H1 (cell line): Measurements from ENCODE around the gene BASP1. TPM values are rescaled to one million over a fixed set of nuclear protein-coding genes. Genes with fewer than 3 reads are reported as not detected.

ENCODE experiments used
- CTCF ChIA-PET: fragments of 300-600 bp; sonication (Branson Sonifier 250); formaldehyde crosslinking; loops from one replicate; lab custom pipeline; 2021; ENCODE audit not compliant: partially characterized antibody; lab: Charles Lee
- POLR2A ChIA-PET: fragments of 300-600 bp; sonication (Branson Sonifier 250); formaldehyde crosslinking; loops from one replicate; lab custom pipeline; 2021; ENCODE audit warnings: inconsistent platforms; ENCODE audit not compliant: partially characterized antibody; lab: Charles Lee
- DNase-seq, 2 experiments: peaks; one replicate each; pipeline versions ENCODE4 v3.0.0 to v3.0.0-alpha.2; 2010 to 2022; ENCODE audit warnings: low spot score in 2 of 2, low read depth in 1 of 2, mixed read lengths in 1 of 2
- FAIRE-seq: peaks from 2 replicates; lab custom pipeline; 2011; peaks lifted over from hg19 to GRCh38; lab: Jason Lieb, UNC
- H2AFZ ChIP-seq: 2 replicates; pipeline ENCODE4 v1.8.1; 2012; ENCODE audit warnings: low read length, inconsistent platforms
- H2AK5ac ChIP-seq: 2 replicates; pipeline ENCODE4 v1.6.1; 2013; ENCODE audit warnings: low read depth, low read length
- H2BK120ac ChIP-seq: replicated peaks from 2 replicates; pipeline ENCODE3; 2013; ENCODE audit warnings: low read depth, low read length, inconsistent platforms
- H2BK12ac ChIP-seq: 2 replicates; pipeline ENCODE4 v1.6.1; 2013; ENCODE audit warnings: low read depth, low read length
- H2BK15ac ChIP-seq: 2 replicates; pipeline ENCODE4 v1.6.1; 2013; ENCODE audit warnings: low read length
- H2BK20ac ChIP-seq: 2 replicates; pipeline ENCODE4 v1.6.1; 2013; ENCODE audit warnings: low read length
- H2BK5ac ChIP-seq: 2 replicates; pipeline ENCODE4 v1.6.1; 2013; ENCODE audit warnings: low read depth, low read length
- H3K14ac ChIP-seq: 2 replicates; pipeline ENCODE4 v1.6.1; 2013; ENCODE audit warnings: inconsistent platforms; ENCODE audit not compliant: insufficient read length
- H3K18ac ChIP-seq: 2 replicates; pipeline ENCODE4 v1.6.1; 2013; ENCODE audit warnings: low read length; ENCODE audit errors: extremely low read depth
- H3K23ac ChIP-seq: 2 replicates; pipeline ENCODE4 v1.6.1; 2013; ENCODE audit warnings: inconsistent platforms; ENCODE audit not compliant: insufficient read length
- H3K23me2 ChIP-seq: 2 replicates; pipeline ENCODE4 v1.6.1; 2013; ENCODE audit warnings: low read depth, low read length
- H3K27ac ChIP-seq: 2 replicates; pipeline ENCODE4 v1.6.1; 2011; ENCODE audit warnings: low read depth, low read length, inconsistent platforms
- H3K27me3 ChIP-seq, 4 experiments: replicated peaks in 1 of 4; 1 replicate in 1 of 4; 2 replicates in 3 of 4; pipeline versions ENCODE4 v1.6.1 to v1.8.1; 2011 to 2013; ENCODE audit warnings: low read length in 3 of 4, mild to moderate bottlenecking in 3 of 4, inconsistent platforms in 2 of 4, mixed read lengths in 2 of 4, moderate library complexity in 1 of 4; ENCODE audit not compliant: control insufficient read depth in 3 of 4, insufficient read depth in 3 of 4; ENCODE audit errors: extremely low read depth in 1 of 4
- H3K36me3 ChIP-seq, 4 experiments: 2 replicates each; pipeline versions ENCODE4 v1.6.1 to v1.8.1; 2011 to 2013; ENCODE audit warnings: mild to moderate bottlenecking in 4 of 4, low read length in 3 of 4, moderate library complexity in 2 of 4, control low read depth in 1 of 4, inconsistent platforms in 1 of 4; ENCODE audit not compliant: insufficient read depth in 4 of 4, control insufficient read depth in 2 of 4
- H3K4ac ChIP-seq: replicated peaks from 2 replicates; pipeline ENCODE3; 2013; ENCODE audit warnings: low read length, low read depth, mixed read lengths, inconsistent platforms; ENCODE audit not compliant: insufficient read length
- H3K4me1 ChIP-seq, 4 experiments: replicated peaks in 1 of 4; 1 replicate in 1 of 4; 2 replicates in 3 of 4; pipeline versions ENCODE4 v1.6.1 to v1.8.1; 2011 to 2013; ENCODE audit warnings: low read length in 3 of 4, inconsistent platforms in 2 of 4, mixed read lengths in 1 of 4; ENCODE audit not compliant: insufficient read depth in 4 of 4, control insufficient read depth in 3 of 4
- H3K4me2 ChIP-seq, 2 experiments: 2 replicates each; pipeline versions ENCODE4 v1.6.1 to v1.8.1; 2011 to 2013; ENCODE audit warnings: low read depth in 2 of 2, low read length in 2 of 2, control low read depth in 1 of 2, inconsistent platforms in 1 of 2, mild to moderate bottlenecking in 1 of 2; ENCODE audit not compliant: insufficient read depth in 1 of 2
- H3K4me3 ChIP-seq, 4 experiments: fragments of 200-600, 300-600 bp in 1 of 4; sonication (generic), shearing (Covaris generic), sonication (Bioruptor Twin) in 1 of 4; 2 replicates each; pipeline versions ENCODE4 v1.5.1 to v1.8.1; 2011 to 2016; ENCODE audit warnings: low read length in 4 of 4, low read depth in 3 of 4, control low read depth in 2 of 4, inconsistent platforms in 2 of 4, mild to moderate bottlenecking in 2 of 4, mixed read lengths in 1 of 4, moderate library complexity in 1 of 4; ENCODE audit not compliant: insufficient read depth in 2 of 4; ENCODE audit errors: extremely low read depth in 1 of 4
- H3K56ac ChIP-seq: replicated peaks from 2 replicates; pipeline ENCODE3; 2013; ENCODE audit warnings: low read depth, mild to moderate bottlenecking, mixed read lengths, low read length, inconsistent platforms; ENCODE audit not compliant: insufficient read length
- H3K79me1 ChIP-seq: 2 replicates; pipeline ENCODE4 v1.6.1; 2013; ENCODE audit warnings: low read depth, low read length, control low read depth
- H3K79me2 ChIP-seq, 2 experiments: 2 replicates each; pipeline versions ENCODE4 v1.6.1 to v1.8.1; 2012 to 2013; ENCODE audit warnings: low read length in 2 of 2, mild to moderate bottlenecking in 2 of 2, inconsistent platforms in 1 of 2; ENCODE audit not compliant: insufficient read depth in 2 of 2, control insufficient read depth in 1 of 2
- H3K9ac ChIP-seq, 4 experiments: replicated peaks in 1 of 4; 1 replicate in 1 of 4; 2 replicates in 3 of 4; pipeline versions ENCODE4 v1.6.1 to v1.8.1; 2011 to 2013; ENCODE audit warnings: low read depth in 3 of 4, low read length in 3 of 4, control low read depth in 2 of 4, mild to moderate bottlenecking in 2 of 4, moderate library complexity in 2 of 4, inconsistent platforms in 1 of 4; ENCODE audit errors: extremely low read depth in 1 of 4
- H3K9me3 ChIP-seq, 2 experiments: 2 replicates each; pipeline versions ENCODE4 v1.6.1 to v1.8.1; 2012 to 2013; ENCODE audit warnings: mild to moderate bottlenecking in 2 of 2, moderate library complexity in 2 of 2, control low read depth in 1 of 2, inconsistent platforms in 1 of 2, low read depth in 1 of 2, low read length in 1 of 2, mixed read lengths in 1 of 2; ENCODE audit not compliant: insufficient read depth in 2 of 2
- H4K20me1 ChIP-seq, 2 experiments: replicated peaks in 1 of 2; 2 replicates each; pipeline versions ENCODE3 to v1.8.1; 2011 to 2013; ENCODE audit warnings: inconsistent platforms in 2 of 2, low read length in 2 of 2, mild to moderate bottlenecking in 1 of 2; ENCODE audit not compliant: insufficient read depth in 2 of 2, control insufficient read depth in 1 of 2
- H4K5ac ChIP-seq: 2 replicates; pipeline ENCODE4 v1.6.1; 2013; ENCODE audit warnings: low read length, low read depth, mixed read lengths, inconsistent platforms; ENCODE audit not compliant: insufficient read length
- H4K8ac ChIP-seq: 2 replicates; pipeline ENCODE4 v1.8.0; 2013; ENCODE audit warnings: mild to moderate bottlenecking, moderate library complexity, low read length, inconsistent platforms; ENCODE audit not compliant: insufficient read depth; ENCODE audit errors: extremely low read depth
- H4K91ac ChIP-seq: replicated peaks from 2 replicates; pipeline ENCODE3; 2013; ENCODE audit warnings: low read length, mixed read lengths, inconsistent platforms; ENCODE audit not compliant: insufficient read length
- ASH2L ChIP-seq: fragments of 200-600, 300-600 bp; sonication (generic); IDR thresholded peaks from one replicate; pipeline ENCODE4 v1.7.1; 2017; ENCODE audit warnings: low read length
- CEBPB ChIP-seq: IDR thresholded peaks from 2 replicates; pipeline ENCODE4 v1.6.1; 2012; ENCODE audit warnings: low read depth, low read length
- EZH2 ChIP-seq: fragments of 200-600 bp; sonication (generic); IDR thresholded peaks from 2 replicates; pipeline ENCODE4 v1.7.1; 2012; ENCODE audit warnings: low read depth, mild to moderate bottlenecking, moderate library complexity, low read length, inconsistent platforms; ENCODE audit not compliant: severe bottlenecking
- GTF2F1 ChIP-seq: IDR thresholded peaks from 2 replicates; pipeline ENCODE4 v1.6.1; 2012; ENCODE audit warnings: low read depth, low read length, improper control_type of control experiment, borderline replicate concordance
- NRF1 ChIP-seq: IDR thresholded peaks from 2 replicates; pipeline ENCODE4 v1.6.1; 2011; ENCODE audit warnings: mild to moderate bottlenecking, low read depth, low read length, improper control_type of control experiment
- PHF8 ChIP-seq: fragments of 200-600 bp; sonication (generic); conservative IDR thresholded peaks from 2 replicates; pipeline ENCODE4 v1.7.1; 2012; ENCODE audit warnings: low read depth, mild to moderate bottlenecking, inconsistent platforms, low read length, moderate library complexity
- RNF2 ChIP-seq: fragments of 200-900, 300-1000 bp; sonication (generic); IDR thresholded peaks from 2 replicates; pipeline ENCODE4 v1.7.1; 2016; ENCODE audit warnings: borderline replicate concordance, low read depth, mild to moderate bottlenecking, antibody characterized with exemption, low read length; ENCODE audit not compliant: poor library complexity, severe bottlenecking; ENCODE audit errors: missing control alignments
- RXRA ChIP-seq: IDR thresholded peaks from 2 replicates; pipeline ENCODE4 v1.6.1; 2011; ENCODE audit warnings: low read depth, mild to moderate bottlenecking, low read length, moderate library complexity; ENCODE audit not compliant: insufficient read depth
- SAP30 ChIP-seq: fragments of 300-600 bp; sonication (generic); IDR thresholded peaks from 2 replicates; pipeline ENCODE4 v1.7.1; 2012; ENCODE audit warnings: low read length, moderate library complexity, mild to moderate bottlenecking, inconsistent platforms; ENCODE audit not compliant: insufficient read depth, insufficient replicate concordance
- SIRT6 ChIP-seq: IDR thresholded peaks from one replicate; pipeline ENCODE4 v1.7.1; 2012; ENCODE audit warnings: low read length, inconsistent platforms
- SP2 ChIP-seq: IDR thresholded peaks from 2 replicates; pipeline ENCODE4 v1.6.1; 2012; ENCODE audit warnings: mild to moderate bottlenecking, low read length, inconsistent platforms
- SP4 ChIP-seq: IDR thresholded peaks from 2 replicates; pipeline ENCODE4 v1.6.1; 2012; ENCODE audit warnings: low read length, inconsistent platforms
- SRF ChIP-seq: IDR thresholded peaks from 2 replicates; pipeline ENCODE4 v1.6.1; 2011; ENCODE audit warnings: mild to moderate bottlenecking, low read depth, low read length, moderate library complexity
- SUZ12 ChIP-seq: fragments of 200-600 bp; sonication (generic); IDR thresholded peaks from 2 replicates; pipeline ENCODE4 v1.6.1; 2012; ENCODE audit warnings: mild to moderate bottlenecking, inconsistent platforms, low read length, moderate library complexity, mixed read lengths
- TCF12 ChIP-seq: IDR thresholded peaks from 2 replicates; pipeline ENCODE4 v1.6.1; 2011; ENCODE audit warnings: low read depth, mild to moderate bottlenecking, low read length
- WGBS, 2 experiments: shearing (Covaris generic) in 1 of 2; methylation state at CpG; one replicate each; pipeline versions ENCODE4 v1.1.6 to v1.1.7; 2013 to 2015; ENCODE audit warnings: low lambda C conversion rate in 2 of 2, mixed read lengths in 2 of 2, inconsistent platforms in 1 of 2, low coverage in 1 of 2, missing lambda C conversion rate in 1 of 2; ENCODE audit not compliant: insufficient replicate concordance in 2 of 2, insufficient coverage in 1 of 2, insufficient read length in 1 of 2; ENCODE audit errors: extremely low coverage in 1 of 2, missing lambda C conversion rate in 1 of 2; 5-methylcytosine and 5-hydroxymethylcytosine counted together
- polyA plus RNA-seq, 7 experiments: library from polyadenylated mRNA; depleted of rRNA in 3 of 7; stranded (reverse) in 5 of 7; unstranded in 2 of 7; fragments of >200 nt in 5 of 7; fragments of 200-250 nt in 2 of 7; gene quantifications; 1 replicate in 5 of 7; 2 replicates in 1 of 7; 4 replicates in 1 of 7; pipeline versions ENCODE4 v1.2.1 to v1.2.3, GENCODE V29; 2011 to 2013; ENCODE audit warnings: missing spikeins in 2 of 7, mixed read lengths in 2 of 7
- total RNA-seq: library from RNA; stranded (reverse); fragmentation: NEBNext Ultra II Directional; extraction: Animal tissue kit (Norgen Biotek cat#: 25700); gene quantifications from 2 replicates; pipeline ENCODE4 v1.2.1, GENCODE V29; 2021

The BASP1 gene
- total and polyA plus RNA-seq, 2 of the 8 experiments (the other 6 are each of a cell fraction or from before 2014, with no cell fraction given), result 95.2 to 104 TPM

- Histone ChIP-seq H4K91ac (no peak overlapping the region), H2AK5ac (no peak overlapping the region), H3K4ac (no peak overlapping the region), H3K4me1 (peaks cover 0 to 9% (median 0%) of the 10 kb centered on the region in 4 experiments; a peak in 2 of 7 replicates), H3K4me2 (no peak overlapping the region), H3K79me2 (peaks cover 6 to 89% of the 10 kb centered on the region in 2 experiments), H4K5ac (no peak overlapping the region), H2AFZ (no peak overlapping the region), H3K4me3 (no peak overlapping the region), H3K23me2 (0 out of 2 replicates have a peak, but pooled peaks cover under 1% of the 10 kb centered on the region), H3K18ac (no peak overlapping the region), H2BK12ac (no peak overlapping the region), H3K27ac (no peak overlapping the region), H3K56ac (no peak overlapping the region), H4K20me1 (peaks cover 10 to 22% of the 10 kb centered on the region in 2 experiments), H3K79me1 (peaks cover 3% of the 10 kb centered on the region; the same call in 1 of the 2 replicates), H3K27me3 (no peaks in the 10 kb centered on the region), H3K9me3 (no peaks in the 10 kb centered on the region), H2BK5ac (no peak overlapping the region), H4K8ac (no peak overlapping the region), H2BK20ac (no peak overlapping the region), H3K23ac (no peak overlapping the region), H2BK15ac (no peak overlapping the region), H3K9ac (no peak overlapping the region), H2BK120ac (no peak overlapping the region), H3K14ac (no peak overlapping the region), H3K36me3 (peaks cover 0 to 16% (median 2%) of the 10 kb centered on the region in 4 experiments; a peak in 3 of 8 replicates)
- POLR2A ChIA-PET, result no interaction called here
- FAIRE-seq (no peak), DNase-seq (no peak)
- 90% methylated on average over 3 of the region's 3 CpGs; no CpG with 5 or more reads in 1 of the 2 experiments for WGBS, 2 experiments
- CTCF ChIA-PET, result interaction anchor here (0.9 kb wide), 1 partner anchor 14 kb away, joined by 4 read pairs; no protein-coding TSS in a partner anchor
- TF ChIP-seq RNF2 (no peak), SIRT6 (no peak), GTF2F1 (no peak), RXRA (no peak), PHF8 (no peak), SUZ12 (no peak), NRF1 (no peak), SRF (no peak), EZH2 (no peak), SAP30 (no peak), TCF12 (no peak), SP4 (no peak), CEBPB (no peak), ASH2L (no peak), SP2 (no peak)
Measured at GRCh38 chr5:17230191-17230590, 12.8 kb downstream of the BASP1 start.
